Colonic mucosa (tissue), 4 donors: ENCODE results near the gene CMIP. TPM values are rescaled to one million over a fixed set of nuclear protein-coding genes. Genes with fewer than 3 reads are reported as not detected.

Experiments
- DNase-seq: peaks from one replicate; pipeline ENCODE4 v3.0.0-alpha.2; 2020
- H3K27ac ChIP-seq: fragments of 200-600 bp; one replicate; pipeline ENCODE4 v1.8.0; 2021
- H3K27me3 ChIP-seq: fragments of 200-600 bp; one replicate; pipeline ENCODE4 v1.8.0; 2021
- H3K36me3 ChIP-seq: fragments of 200-600 bp; one replicate; pipeline ENCODE4 v1.8.0; 2021
- H3K4me1 ChIP-seq: fragments of 200-600 bp; one replicate; pipeline ENCODE4 v1.8.0; 2021; ENCODE audit warnings: mild to moderate bottlenecking
- H3K4me3 ChIP-seq: fragments of 200-600 bp; one replicate; pipeline ENCODE4 v1.8.0; 2021
- H3K9ac ChIP-seq, 2 donors: one replicate each; pipeline ENCODE4 v1.7.0; 2013; ENCODE audit warnings: control low read depth in 2 of 2, low read depth in 2 of 2, low read length in 2 of 2
- H3K9me3 ChIP-seq: fragments of 200-600 bp; one replicate; pipeline ENCODE4 v1.8.0; 2021
- CTCF ChIP-seq: fragments of 200-600 bp; IDR thresholded peaks from one replicate; pipeline ENCODE4 v1.8.0; 2022; ENCODE audit warnings: antibody characterized with exemption, mild to moderate bottlenecking
- intact Hi-C: fragments of 100-400 bp; cut with DNase I; formaldehyde crosslinking; loops from one replicate; pipeline ENCODE4 v1.14.1; 2022
- total RNA-seq, 2 donors: library from RNA; stranded (reverse); fragmentation: NEBNext Ultra II Directional in 1 of 2; extraction: Animal tissue kit (Norgen Biotek cat#: 25700) in 1 of 2; gene quantifications; one replicate each; pipeline ENCODE4 v1.2.1, GENCODE V29; 2021
- donor health status: healthy.
- donor health status: DM: no; HTN: no; CAD: no.
- donor health status: DM: no; HTN: no; CAD: no.

The CMIP gene
- total RNA-seq, 2 donors from 2014 or later = 83.4 to 107 TPM

- Histone ChIP-seq H3K27ac (no peak overlapping the region), H3K27me3 (no peaks in the 10 kb centered on the region), H3K4me3 (no peak overlapping the region), H3K4me1 (no peaks in the 10 kb centered on the region), H3K9me3 (no peaks in the 10 kb centered on the region), H3K36me3 (peaks cover 10% of the 10 kb centered on the region), H3K9ac (no peak overlapping the region)
- no peak for TF ChIP-seq CTCF
- DNase-seq = no peak
- intact Hi-C loops = no loop called here
Measured at GRCh38 chr16:81700780-81701165, 256.2 kb downstream of the CMIP start.

GRCh38 chr16:81701296-81701970 lies 256.8 kb downstream of the CMIP start:
- Histone ChIP-seq H3K4me3 (no peak overlapping the region), H3K36me3 (peaks cover 10% of the 10 kb centered on the region), H3K9ac (no peak overlapping the region), H3K9me3 (no peaks in the 10 kb centered on the region), H3K4me1 (no peaks in the 10 kb centered on the region), H3K27me3 (no peaks in the 10 kb centered on the region), H3K27ac (no peak overlapping the region)
- no peak for TF ChIP-seq CTCF
- intact Hi-C loops = no loop called here
- DNase-seq = no peak

- H3K9me3 ChIP-seq = no peaks in the 10 kb centered on the region
- no peak for DNase-seq
- no peak overlapping the region for H3K27ac ChIP-seq
- no peaks in the 10 kb centered on the region for H3K27me3 ChIP-seq
- H3K36me3 ChIP-seq = peaks cover 10% of the 10 kb centered on the region
- H3K9ac ChIP-seq = no peak overlapping the region
- no peak overlapping the region for H3K4me3 ChIP-seq
- no peak for TF ChIP-seq CTCF
- intact Hi-C loops = no loop called here
- H3K4me1 ChIP-seq = peaks cover 5% of the 10 kb centered on the region
Measured at GRCh38 chr16:81702506-81702905, 257.9 kb downstream of the CMIP start.

GRCh38 chr16:81703177-81704155 lies 258.9 kb downstream of the CMIP start:
- peaks cover 5% of the 10 kb centered on the region for H3K36me3 ChIP-seq
- no peaks in the 10 kb centered on the region for H3K27me3 ChIP-seq
- no peak overlapping the region for H3K27ac ChIP-seq
- no peak overlapping the region for H3K4me3 ChIP-seq
- intact Hi-C loops = no loop called here
- peaks cover 14% of the 10 kb centered on the region for H3K4me1 ChIP-seq
- no peaks in the 10 kb centered on the region for H3K9me3 ChIP-seq
- no peak for TF ChIP-seq CTCF
- no peak for DNase-seq
- H3K9ac ChIP-seq = peak overlapping the region in 1 of 2 donors; percentile 19

GRCh38 chr16:81705261-81705660 lies 260.7 kb downstream of the CMIP start:
- no peaks in the 10 kb centered on the region for H3K27me3 ChIP-seq
- DNase-seq = no peak
- H3K27ac ChIP-seq = peak overlapping the region; percentile 12
- peak overlapping the region; percentile 1 for H3K4me3 ChIP-seq
- peaks cover 17% of the 10 kb centered on the region for H3K4me1 ChIP-seq
- no peak overlapping the region for H3K9ac ChIP-seq
- H3K36me3 ChIP-seq = peaks cover 5% of the 10 kb centered on the region
- intact Hi-C loops = no loop called here
- no peak for TF ChIP-seq CTCF
- no peaks in the 10 kb centered on the region for H3K9me3 ChIP-seq
